CD4-positive, alpha-beta T cell (primary cell): ENCODE measurements around the gene HM13. TPM values are rescaled to one million over a fixed set of nuclear protein-coding genes. Genes with fewer than 3 reads are reported as not detected.

Experiments used
- ATAC-seq: fragments of 200-7000 bp; cut with Tn5 transposase; one replicate; pipeline ENCODE4 v1.10.0; 2022; ENCODE audit warnings: mild to moderate bottlenecking; ENCODE audit not compliant: poor library complexity
- CTCF ChIA-PET: fragments of 350-600 bp; sonication (Branson Sonifier 250); formaldehyde crosslinking; loops from one replicate; lab custom pipeline; 2021; ENCODE audit warnings: antibody characterized with exemption, inconsistent platforms; lab: Charles Lee
- POLR2A ChIA-PET: fragments of 350-600 bp; sonication (Branson Sonifier 250); formaldehyde crosslinking; loops from one replicate; lab custom pipeline; 2021; ENCODE audit warnings: antibody characterized with exemption, inconsistent platforms; lab: Charles Lee
- DNase-seq, 14 experiments: peaks; one replicate each; pipeline ENCODE4 v3.0.0-alpha.2; 2013 to 2020; ENCODE audit warnings: mixed read lengths in 2 of 14
- H3K27ac ChIP-seq, 2 donors: one replicate each; pipeline versions ENCODE4 v1.5.1 to v1.7.0; 2013; ENCODE audit warnings: low read length in 2 of 2, low read depth in 1 of 2, mild to moderate bottlenecking in 1 of 2
- H3K27me3 ChIP-seq, 2 experiments: 1 replicate in 1 of 2; 2 replicates in 1 of 2; pipeline versions ENCODE4 v1.6.1 to v1.7.0; 2013; ENCODE audit warnings: low read length in 2 of 2, control low read depth in 1 of 2, mild to moderate bottlenecking in 1 of 2, moderate library complexity in 1 of 2; ENCODE audit not compliant: insufficient read depth in 2 of 2, control insufficient read depth in 1 of 2
- H3K36me3 ChIP-seq: one replicate; pipeline ENCODE4 v1.6.1; 2013; ENCODE audit warnings: low read length, control low read depth; ENCODE audit not compliant: insufficient read depth
- H3K4me1 ChIP-seq: one replicate; pipeline ENCODE4 v1.6.1; 2013; ENCODE audit warnings: low read length, control low read depth; ENCODE audit not compliant: insufficient read depth
- H3K4me3 ChIP-seq: one replicate; pipeline ENCODE4 v1.5.1; 2013; ENCODE audit warnings: mild to moderate bottlenecking, low read length, moderate library complexity
- H3K9me3 ChIP-seq, 2 experiments: 1 replicate in 1 of 2; 2 replicates in 1 of 2; pipeline versions ENCODE4 v1.6.1 to v1.7.0; 2013; ENCODE audit warnings: low read length in 2 of 2, mild to moderate bottlenecking in 2 of 2, control low read depth in 1 of 2, moderate library complexity in 1 of 2; ENCODE audit not compliant: control insufficient read depth in 1 of 2, insufficient read depth in 1 of 2
- H3K27ac Mint-ChIP-seq: one replicate; pipeline ENCODE4 v1.8.0; 2020; ENCODE audit warnings: mixed read lengths
- H3K27me3 Mint-ChIP-seq: one replicate; pipeline ENCODE4 v1.8.0; 2021; ENCODE audit warnings: mixed read lengths
- H3K36me3 Mint-ChIP-seq: one replicate; pipeline ENCODE4 v1.8.0; 2021; ENCODE audit warnings: low read depth, mixed read lengths
- H3K4me1 Mint-ChIP-seq: one replicate; pipeline ENCODE4 v1.8.0; 2021; ENCODE audit warnings: low read depth, mixed read lengths
- H3K4me3 Mint-ChIP-seq: one replicate; pipeline ENCODE4 v1.8.0; 2020; ENCODE audit warnings: mild to moderate bottlenecking, mixed read lengths
- H3K9me3 Mint-ChIP-seq: one replicate; pipeline ENCODE4 v1.8.0; 2020; ENCODE audit warnings: mixed read lengths
- CTCF ChIP-seq: fragments of 200-600 bp; IDR thresholded peaks from one replicate; pipeline ENCODE4 v1.8.0; 2022; ENCODE audit warnings: antibody characterized with exemption, mild to moderate bottlenecking
- intact Hi-C, 2 experiments: fragments of 100-400 bp; cut with DNase I in 1 of 2; cut with micrococcal nuclease in 1 of 2; formaldehyde crosslinking; loops; one replicate each; pipeline versions ENCODE4 v1.15.1 to v1.9.0; 2023 to 2025; cut with DNase I, micrococcal nuclease
- total RNA-seq, 174 experiments: library from RNA in 2 of 174; stranded (reverse) in 2 of 174; gene quantifications; one replicate each; pipeline ENCODE4 v1.2.3 and lab custom pipeline; 2021 to 2026

Gene HM13
- total RNA-seq, 2 experiments from 2014 or later = 97.8 to 113 TPM

GRCh38 chr20:31515072-31515774 lies 981 bp downstream of the HM13 start:
- Histone ChIP-seq H3K4me3 (peak overlapping the region; percentile 99), H3K4me1 (peaks cover 52% of the 10 kb centered on the region), H3K36me3 (peaks cover 7% of the 10 kb centered on the region), H3K27me3 (no peaks in the 10 kb centered on the region), H3K9me3 (no peaks in the 10 kb centered on the region), H3K27ac (peak overlapping the region; percentile 37 to 69)
- Mint-ChIP-seq H3K9me3 (no peaks in the 10 kb centered on the region), H3K4me1 (peaks cover 16% of the 10 kb centered on the region), H3K4me3 (no peak overlapping the region), H3K27me3 (no peaks in the 10 kb centered on the region), H3K27ac (no peak overlapping the region), H3K36me3 (peaks cover 13% of the 10 kb centered on the region)
- CTCF ChIA-PET = interaction anchor here (0.9 to 4.8 kb wide), 3 partner anchors 13 to 98 kb away, joined by 3 to 30 read pairs (median 11); no protein-coding TSS in a partner anchor
- TF ChIP-seq CTCF = no peak
- POLR2A ChIA-PET = interaction anchor here (1.4 kb wide), 1 partner anchor 58 kb away, joined by 4 read pairs; no protein-coding TSS in a partner anchor
- intact Hi-C loops = loop anchor here in 1 of 2 experiments (2.0 kb wide), 2 partner anchors 98 to 210 kb away; no protein-coding TSS in a partner anchor
- ATAC-seq = no peak
- no peak for DNase-seq

- Histone ChIP-seq H3K4me1 (peaks cover 58% of the 10 kb centered on the region), H3K4me3 (peak overlapping the region; percentile 99), H3K27ac (peak overlapping the region in 1 of 2 donors; percentile 69), H3K9me3 (no peaks in the 10 kb centered on the region), H3K36me3 (peaks cover 7% of the 10 kb centered on the region), H3K27me3 (no peaks in the 10 kb centered on the region)
- POLR2A ChIA-PET = interaction anchor here (0.9 kb wide), 1 partner anchor 9 kb away, joined by 3 read pairs; no protein-coding TSS in a partner anchor
- TF ChIP-seq CTCF = no peak
- DNase-seq (peak in 1 of 14 experiments; percentile 12), ATAC-seq (no peak)
- Mint-ChIP-seq H3K27me3 (no peaks in the 10 kb centered on the region), H3K36me3 (peaks cover 18% of the 10 kb centered on the region), H3K27ac (no peak overlapping the region), H3K9me3 (no peaks in the 10 kb centered on the region), H3K4me1 (peaks cover 21% of the 10 kb centered on the region), H3K4me3 (no peak overlapping the region)
- CTCF ChIA-PET = interaction anchor here (0.9 to 4.8 kb wide), 2 partner anchors 13 to 97 kb away, joined by 3 to 30 read pairs; no protein-coding TSS in a partner anchor
- intact Hi-C loops = loop anchor here in 1 of 2 experiments (2.0 kb wide), 2 partner anchors 97 to 209 kb away; no protein-coding TSS in a partner anchor
These were observed 1.5 kb downstream of the HM13 start for GRCh38 chr20:31515775-31516107.

DNA sequence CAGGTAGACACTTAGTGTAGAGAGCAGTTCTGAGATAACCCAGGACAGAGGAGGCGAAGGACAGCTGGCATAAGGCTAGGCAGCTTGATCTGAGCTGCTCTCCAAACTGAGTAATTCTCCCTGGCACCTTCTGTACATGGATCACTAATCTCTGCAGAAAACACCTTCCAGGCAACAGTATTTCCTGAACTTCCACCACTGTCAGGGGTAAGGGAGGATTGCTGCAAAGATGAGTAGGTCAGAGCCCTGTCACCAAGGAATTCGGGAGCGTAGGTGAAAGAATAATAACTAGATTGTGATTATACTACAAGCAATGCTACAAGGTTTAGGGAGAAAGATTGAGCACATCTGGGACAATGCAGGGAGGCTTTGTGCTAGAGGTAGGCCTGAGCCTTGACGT lies 1.9 kb downstream of the HM13 start:
- Mint-ChIP-seq H3K4me1 (peaks cover 25% of the 10 kb centered on the region), H3K27ac (no peak overlapping the region), H3K36me3 (peaks cover 22% of the 10 kb centered on the region), H3K9me3 (no peaks in the 10 kb centered on the region), H3K4me3 (no peak overlapping the region), H3K27me3 (no peaks in the 10 kb centered on the region)
- Histone ChIP-seq H3K27ac (peak overlapping the region in 1 of 2 donors; percentile 13), H3K9me3 (no peaks in the 10 kb centered on the region), H3K36me3 (peaks cover 7% of the 10 kb centered on the region), H3K27me3 (no peaks in the 10 kb centered on the region), H3K4me3 (peak overlapping the region; percentile 99), H3K4me1 (peaks cover 59% of the 10 kb centered on the region)
- ATAC-seq (no peak), DNase-seq (no peak)
- ChIA-PET CTCF (interaction anchor here (0.9 to 4.8 kb wide), 2 partner anchors 13 to 97 kb away, joined by 3 to 30 read pairs; no protein-coding TSS in a partner anchor), POLR2A (interaction anchor here (0.9 kb wide), 1 partner anchor 10 kb away, joined by 3 read pairs; no protein-coding TSS in a partner anchor)
- intact Hi-C loops = no loop called here
- no peak for TF ChIP-seq CTCF
